HG03066 (cell line): Measurements from ENCODE around the gene PLVAP.
A peak's percentile ranks its signal among the peaks of the same experiment; 100 is the strongest.
"Not testable (repeated sequence)": the region's sequence is repeated elsewhere in the genome, so short reads cannot be mapped to it uniquely, and the experiment has no call there.

Experiments used
- ATAC-seq: cut with Tn5 transposase; IDR thresholded peaks from one replicate; pipeline ENCODE4 v1.9.1; 2021; ENCODE audit warnings: low read depth; ENCODE audit not compliant: unreplicated experiment

The PLVAP gene

GRCh38 chr19:17402982-17403855, 26.1 kb upstream of the PLVAP start:
- ATAC-seq = no peak

DNA sequence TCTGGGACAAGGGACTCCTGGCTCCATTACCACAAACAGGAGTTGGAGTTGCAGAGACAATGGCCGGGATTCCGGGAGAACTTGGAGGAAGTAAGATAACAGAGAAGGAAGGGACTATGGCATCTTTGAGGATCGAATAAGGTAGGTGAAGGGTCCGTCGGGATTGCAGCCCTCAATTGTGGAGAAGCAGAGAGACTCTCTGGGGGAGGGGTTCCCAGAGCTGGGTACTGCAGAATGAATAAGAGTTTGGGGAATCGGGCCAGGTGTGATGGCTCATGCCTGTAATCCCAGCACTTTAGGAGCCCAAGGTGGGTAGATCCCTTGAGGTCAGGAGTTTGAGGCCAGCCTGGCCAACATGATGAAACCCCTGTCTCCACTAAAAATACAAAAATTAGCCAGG, 24.5 kb upstream of the PLVAP start:
- ATAC-seq = no peak

DNA sequence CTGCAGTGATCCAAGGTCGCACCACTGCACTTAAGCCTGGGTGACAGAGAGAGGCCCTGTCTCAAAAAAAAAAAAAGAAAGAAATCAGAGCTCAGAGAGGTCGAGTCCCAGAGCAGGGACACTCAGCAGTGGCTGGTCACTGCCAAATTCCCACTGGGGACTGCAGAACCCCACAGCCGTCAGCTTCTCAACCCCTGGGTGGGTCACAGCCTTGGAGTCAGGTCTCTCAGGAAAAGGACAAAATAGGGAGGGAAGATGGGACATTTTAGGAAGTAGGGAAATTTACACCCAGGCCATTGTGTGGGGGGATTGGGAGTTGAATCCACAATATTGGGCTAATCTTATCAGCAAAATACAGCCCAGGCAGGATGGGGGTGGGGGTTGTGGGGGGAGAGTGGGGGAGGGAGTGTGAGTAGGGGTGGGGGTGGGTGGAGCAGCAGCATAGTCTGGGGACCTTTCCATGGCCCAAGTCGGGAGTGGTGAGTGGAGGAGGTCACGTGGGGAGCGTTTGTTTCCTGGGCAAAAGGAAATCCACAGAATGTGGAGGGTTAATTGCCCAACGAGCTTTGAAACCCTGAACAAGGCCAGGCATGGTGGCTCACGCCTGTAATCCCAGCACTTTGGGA, 21.9 kb upstream of the PLVAP start:
- no peak for ATAC-seq

DNA sequence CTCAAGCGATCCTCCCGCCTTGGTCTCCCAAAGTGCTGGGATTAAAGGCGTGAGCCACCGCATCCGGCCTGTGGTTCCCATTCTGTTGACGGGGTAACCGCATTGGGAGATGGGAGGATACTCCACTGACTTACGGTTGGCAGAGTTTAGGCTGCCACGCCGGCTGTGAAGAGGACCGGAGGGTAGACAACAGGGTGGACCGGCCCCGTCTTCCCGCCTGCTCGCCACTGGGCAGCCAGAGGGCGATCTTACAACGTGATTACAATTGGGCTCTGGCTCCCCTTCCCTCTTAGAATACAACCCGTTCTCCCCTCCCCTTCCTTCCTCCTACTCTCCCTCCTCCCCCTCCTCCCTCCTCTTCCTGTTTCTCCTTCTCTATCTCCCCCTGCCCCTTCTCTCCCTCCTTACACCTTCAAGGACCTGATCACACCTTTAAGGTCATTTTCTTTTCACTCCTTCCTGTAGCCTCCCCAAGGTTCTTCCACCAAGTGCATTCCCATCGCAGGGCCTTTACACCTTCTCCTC, 17.8 kb upstream of the PLVAP start:
- ATAC-seq = no peak

DNA sequence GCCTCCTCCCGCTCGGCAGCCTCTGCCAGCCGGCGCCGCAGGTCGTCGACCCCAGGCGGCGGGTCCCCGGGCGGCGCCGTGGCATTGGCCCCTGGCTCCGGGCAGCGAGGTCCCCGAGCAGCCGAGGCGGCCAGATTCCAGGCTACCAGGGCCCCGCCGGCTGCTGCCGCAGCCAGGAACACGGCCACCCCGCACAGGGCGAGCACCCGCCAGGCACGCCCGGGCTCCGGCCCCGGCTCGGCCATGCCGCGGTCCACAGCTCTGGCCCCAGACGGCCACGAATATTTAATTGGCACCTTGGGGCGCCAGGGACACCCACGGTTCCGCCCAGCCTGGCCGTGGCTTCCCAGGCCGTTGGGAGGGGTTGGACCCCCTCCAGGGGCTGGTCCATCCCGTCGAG, 16.8 kb upstream of the PLVAP start, which contains the start of gene CCDC194:
Gene CCDC194 (minus strand): TSS at position 283 of the 400 bp plus-strand sequence. CDS start 38 bp downstream, at position 245.
- ATAC-seq = no peak

DNA sequence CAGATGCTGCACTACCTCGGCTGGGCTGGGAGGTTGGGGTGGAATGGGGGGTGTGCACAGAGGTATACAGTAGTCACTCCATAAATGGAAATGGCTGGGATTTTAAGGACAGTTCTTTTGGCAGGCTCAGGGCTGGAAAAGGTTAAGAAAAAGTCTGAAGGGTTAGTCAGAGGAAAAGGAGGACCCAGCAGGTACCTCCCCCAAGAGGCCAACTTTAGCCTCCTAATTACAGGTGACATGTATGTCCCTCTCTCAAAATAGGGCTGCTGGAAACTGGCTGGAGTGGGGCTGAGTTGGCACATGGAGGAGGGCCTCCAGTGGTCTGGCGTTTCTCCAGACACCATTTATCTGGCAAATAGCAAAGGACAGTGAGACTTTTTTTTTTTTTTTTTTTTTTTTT, 15.9 kb upstream of the PLVAP start:
- no peak for ATAC-seq

- ATAC-seq = no peak
These were observed 14.4 kb upstream of the PLVAP start for GRCh38 chr19:17391371-17392151.

GRCh38 chr19:17390665-17391370, 13.7 kb upstream of the PLVAP start:
- ATAC-seq = peak; percentile 86

GRCh38 chr19:17389957-17390664, 13.0 kb upstream of the PLVAP start:
- no peak for ATAC-seq

- ATAC-seq = no peak
These were observed 12.1 kb upstream of the PLVAP start for GRCh38 chr19:17389288-17389687.

DNA sequence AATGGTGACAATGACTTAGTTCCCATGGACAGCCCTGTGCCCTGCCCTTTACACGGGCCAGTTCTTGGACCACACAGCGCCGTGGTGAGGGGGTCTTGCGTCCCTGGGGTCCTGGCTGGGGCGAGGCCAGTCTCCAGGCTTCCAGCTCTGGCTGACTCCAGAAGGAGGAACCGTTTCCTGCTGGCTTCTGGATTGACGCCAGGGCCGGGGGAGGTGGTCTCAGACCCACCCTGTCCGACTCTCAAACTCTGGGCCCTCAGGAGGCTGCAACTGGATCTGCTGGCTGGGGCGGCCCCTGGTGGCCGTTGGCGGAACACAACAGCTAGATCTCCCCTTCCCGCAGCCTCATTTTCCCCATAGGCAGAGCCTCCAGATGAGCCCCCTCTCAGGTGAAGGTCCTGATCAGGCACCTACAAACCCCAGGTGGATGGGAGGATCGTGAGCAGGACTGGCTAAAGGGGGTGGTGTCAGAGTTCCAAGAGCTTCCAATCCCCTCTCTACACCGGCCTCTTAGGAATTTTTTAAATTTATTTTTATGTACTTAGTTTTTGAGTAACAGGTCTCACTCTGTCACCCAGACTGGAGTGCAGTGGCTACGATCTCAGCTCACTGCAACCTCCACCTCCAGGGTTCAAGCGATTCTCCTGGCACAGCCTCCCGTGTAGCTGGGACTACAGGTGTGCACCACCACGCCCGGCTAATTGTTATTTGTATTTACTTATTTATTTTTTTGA, 8.9 kb upstream of the PLVAP start:
- ATAC-seq = no peak

DNA sequence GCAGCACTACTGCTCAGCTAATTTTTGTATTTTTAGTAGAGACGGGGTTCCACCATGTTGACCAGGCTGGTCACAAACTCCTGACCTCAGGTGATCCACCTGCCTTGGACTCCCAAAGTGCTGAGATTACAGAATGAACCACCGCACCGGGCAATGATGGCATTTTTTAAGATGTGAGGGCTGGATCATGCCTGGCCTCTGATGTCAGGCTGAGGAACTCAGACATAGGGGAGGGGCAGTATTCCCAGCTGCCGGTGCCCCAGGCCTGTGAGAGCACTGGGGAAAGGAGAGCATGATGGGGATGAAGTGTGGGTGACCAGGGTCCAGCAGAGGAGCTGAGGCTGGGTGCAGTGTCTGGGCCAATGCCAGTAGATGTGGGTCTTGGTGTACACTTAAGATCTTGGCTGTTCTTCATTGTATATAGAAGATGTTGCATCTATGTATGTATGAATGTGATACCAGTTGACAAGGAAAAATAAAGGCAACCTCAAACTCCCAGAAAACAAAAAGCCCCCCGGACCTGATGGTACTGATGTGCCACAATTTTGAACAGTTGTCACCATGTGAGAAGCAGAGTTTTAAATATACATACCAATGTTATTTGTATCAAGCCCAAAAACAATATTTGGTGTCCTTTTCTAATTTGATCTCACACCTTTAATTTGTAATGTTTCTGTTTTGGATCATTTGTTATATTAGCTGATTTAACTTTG, 3.4 kb upstream of the PLVAP start:
- no peak for ATAC-seq

DNA sequence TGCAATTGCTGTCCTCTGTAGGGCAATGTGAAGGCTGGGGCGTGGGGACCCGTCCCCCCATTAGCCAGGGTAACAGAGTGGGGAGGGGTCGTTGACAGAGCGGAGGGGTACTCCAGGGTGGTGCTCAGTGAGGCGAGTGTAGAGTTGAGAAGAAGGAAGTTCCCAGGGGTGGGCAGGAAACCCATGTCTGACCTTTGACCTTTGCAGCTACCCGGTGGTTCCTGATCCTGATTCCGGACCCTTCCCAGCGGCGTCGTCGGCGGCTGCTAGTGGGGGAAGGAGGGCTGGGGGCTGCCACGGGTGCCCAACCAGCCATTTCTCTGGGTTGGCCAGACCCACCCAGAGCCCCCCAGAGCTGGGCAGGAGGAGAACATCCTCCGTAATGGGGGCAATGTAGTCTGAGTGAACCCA, 2.1 kb upstream of the PLVAP start:
- ATAC-seq = no peak

DNA sequence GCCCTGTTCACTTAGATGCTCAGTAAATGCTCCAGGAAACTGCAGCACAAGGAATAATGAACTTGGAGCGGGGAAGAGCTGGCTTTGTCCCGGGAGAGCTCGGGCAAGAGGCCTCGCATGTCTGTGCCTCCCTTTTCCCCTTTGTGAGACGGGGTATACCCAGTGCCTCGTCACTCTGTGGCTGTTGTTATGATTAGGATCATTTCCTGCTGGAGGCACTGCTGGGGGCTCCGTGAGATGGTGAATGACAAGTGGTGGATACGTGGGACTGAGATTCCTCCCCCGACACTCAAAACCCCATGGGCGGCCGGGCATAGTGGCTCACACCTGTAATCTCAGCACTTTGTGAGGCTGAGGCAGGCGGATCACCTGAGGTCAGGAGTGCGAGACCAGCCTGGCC, 1.1 kb upstream of the PLVAP start:
- no peak for ATAC-seq

DNA sequence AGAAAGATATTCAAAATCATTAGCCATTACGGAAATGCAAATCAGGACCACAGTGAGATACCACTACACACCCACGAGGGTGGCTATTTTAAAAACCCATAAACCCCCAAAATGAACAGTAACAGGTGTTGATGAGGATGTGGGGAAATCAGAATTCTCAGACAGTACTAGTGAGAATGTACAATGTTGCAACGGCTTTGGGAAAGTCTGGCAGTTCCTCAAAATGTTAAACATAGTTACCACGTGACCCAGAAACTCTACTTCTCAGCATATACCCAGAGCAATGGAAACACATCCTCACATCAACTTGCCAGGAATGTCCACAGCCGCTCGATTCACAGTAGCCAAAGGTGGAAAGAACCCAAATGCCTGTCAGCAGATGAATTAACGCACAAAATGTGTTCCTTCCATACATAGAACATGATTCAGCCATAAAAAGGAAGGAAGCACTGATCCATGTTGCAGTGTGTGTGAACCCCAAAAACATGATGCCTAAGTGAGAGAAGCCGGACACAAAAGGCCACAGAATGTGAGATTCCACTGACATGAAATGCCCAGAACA, 7.0 kb downstream of the PLVAP start:
- peak; percentile 94 for ATAC-seq

- ATAC-seq = no peak
These were observed 11.8 kb downstream of the PLVAP start for GRCh38 chr19:17365361-17365760.

- ATAC-seq = not testable (repeated sequence)
These were observed 13.1 kb downstream of the PLVAP start for GRCh38 chr19:17363852-17364605.
